ENCODE measurements around the gene ICA1. TPM values are rescaled to one million over a fixed set of nuclear protein-coding genes. Genes with fewer than 3 reads are reported as not detected.
"Not testable (repeated sequence)": the region's sequence is repeated elsewhere in the genome, so short reads cannot be mapped to it uniquely, and the experiment has no call there.

ICA1 gene
- total RNA-seq, 1 donor from 2014 or later = 74.6 TPM

- DNase-seq (ENCODE audit: low spot score) = not testable (repeated sequence)
Observed at GRCh38 chr7:8101292-8101691, 160.7 kb downstream of the ICA1 start.

GRCh38 chr7:8094164-8095140 lies 167.5 kb downstream of the ICA1 start:
- DNase-seq (ENCODE audit: low spot score) = no peak

GRCh38 chr7:8092140-8092539 lies 169.8 kb downstream of the ICA1 start:
- no peak for DNase-seq (ENCODE audit: low spot score)

- DNase-seq (ENCODE audit: low spot score) = no peak
Observed at GRCh38 chr7:8089036-8089780, 172.8 kb downstream of the ICA1 start.

- no peak for DNase-seq (ENCODE audit: low spot score)
Observed at GRCh38 chr7:8086239-8086638, 175.7 kb downstream of the ICA1 start.

- no peak for DNase-seq (ENCODE audit: low spot score)
Observed at GRCh38 chr7:8085420-8085819, 176.5 kb downstream of the ICA1 start.

GRCh38 chr7:8084836-8085235 lies 177.1 kb downstream of the ICA1 start:
- DNase-seq (ENCODE audit: low spot score) = no peak

- no peak for DNase-seq (ENCODE audit: low spot score)
Observed at GRCh38 chr7:8082762-8083161, 179.2 kb downstream of the ICA1 start.

GRCh38 chr7:8078418-8078817 lies 183.5 kb downstream of the ICA1 start:
- no peak for DNase-seq (ENCODE audit: low spot score)

- no peak for DNase-seq (ENCODE audit: low spot score)
Observed at GRCh38 chr7:8070451-8071180, 191.4 kb downstream of the ICA1 start.

GRCh38 chr7:8068892-8069686 lies 192.9 kb downstream of the ICA1 start:
- DNase-seq (ENCODE audit: low spot score) = no peak

- DNase-seq (ENCODE audit: low spot score) = no peak
Observed at GRCh38 chr7:8065356-8065813, 196.6 kb downstream of the ICA1 start.

GRCh38 chr7:8064828-8065227 lies 197.1 kb downstream of the ICA1 start:
- no peak for DNase-seq (ENCODE audit: low spot score)

GRCh38 chr7:8063706-8064297 lies 198.2 kb downstream of the ICA1 start:
- DNase-seq (ENCODE audit: low spot score) = no peak

- DNase-seq (ENCODE audit: low spot score) = not testable (repeated sequence)
Observed at GRCh38 chr7:8063300-8063699, 198.7 kb downstream of the ICA1 start.

Other genes starting within 250 kb of the ICA1 start
- gene NXPH1, start 171.4 kb upstream of the ICA1 start, total RNA-seq = not detected